AG04450 (cell line): Measurements from ENCODE around the gene NAA15. TPM values are rescaled to one million over a fixed set of nuclear protein-coding genes. Genes with fewer than 3 reads are reported as not detected.

Source experiments
- CTCF ChIA-PET: fragments of 300-600, 350-600 bp; formaldehyde crosslinking; extraction: SDS; loops from one replicate; lab custom pipeline; 2022; ENCODE audit warnings: antibody characterized with exemption, inconsistent platforms; lab: Charles Lee
- POLR2A ChIA-PET: fragments of 350-600 bp; formaldehyde crosslinking; extraction: SDS; loops from one replicate; lab custom pipeline; 2021; ENCODE audit warnings: antibody characterized with exemption, inconsistent platforms; lab: Yijun Ruan, JAX
- DNase-seq: peaks from one replicate; pipeline ENCODE4 v3.0.0-alpha.2; 2011; ENCODE audit warnings: low read depth, low spot score
- H3K27ac ChIP-seq: one replicate; pipeline ENCODE4 v1.5.1; 2012; ENCODE audit warnings: low read depth, low read length, control low read depth
- H3K27me3 ChIP-seq: one replicate; pipeline ENCODE4 v1.6.0; 2012; ENCODE audit warnings: low read length; ENCODE audit not compliant: control insufficient read depth, insufficient read depth
- H3K4me3 ChIP-seq: 2 replicates; pipeline ENCODE4 v1.5.1; 2011; ENCODE audit warnings: mild to moderate bottlenecking, low read depth, low read length, control low read depth
- H3K9me3 ChIP-seq: 2 replicates; pipeline ENCODE4 v1.5.1; 2012; ENCODE audit warnings: low read length; ENCODE audit not compliant: control insufficient read depth, insufficient read depth
- polyA plus RNA-seq: library from polyadenylated mRNA; depleted of rRNA; stranded (reverse); fragments of >200 nt; gene quantifications from 2 replicates; pipeline ENCODE4 v1.2.3, GENCODE V29; 2011
- TF ChIP-seq, protein P1 (sequence below): IDR thresholded peaks from 2 replicates; pipeline ENCODE4 v1.5.1; 2011; ENCODE audit warnings: low read depth, low read length, control low read depth, inconsistent platforms

NAA15 gene
- polyA plus RNA-seq, 1 experiment = 30.2 TPM

DNA sequence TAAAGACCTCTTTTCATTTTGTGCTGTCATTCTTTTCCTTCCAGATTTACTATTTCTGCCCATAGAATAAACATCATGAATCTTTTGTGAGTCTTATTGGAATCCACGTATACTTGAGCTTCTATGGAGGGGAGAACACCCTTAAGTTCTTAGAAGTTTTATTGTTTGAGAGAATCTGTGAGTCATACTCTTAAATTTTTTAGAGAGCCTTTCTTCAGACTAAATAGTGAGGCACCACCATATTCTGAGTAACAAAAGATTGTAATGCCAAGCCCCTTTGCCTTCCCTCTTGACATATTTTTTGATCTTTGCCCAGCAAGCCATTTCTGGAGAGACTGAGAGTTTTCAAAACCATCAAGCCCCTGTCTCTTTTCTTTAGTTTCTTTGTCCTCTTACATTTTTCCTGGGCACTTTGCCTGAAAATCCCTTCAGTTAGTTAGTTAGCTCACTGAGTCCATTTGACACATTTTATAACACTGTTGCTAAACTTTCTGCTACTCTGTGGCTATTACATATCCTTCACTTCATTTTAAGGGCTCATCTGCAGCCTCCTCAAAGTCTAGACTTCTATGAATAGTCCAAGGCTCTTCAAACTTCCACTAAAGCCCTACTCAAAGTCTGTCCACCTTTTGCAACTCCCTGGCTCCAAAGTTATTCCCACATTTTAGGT lies 66.3 kb downstream of the NAA15 start:
- CTCF ChIA-PET = interaction anchor here (0.8 to 2.3 kb wide), 2 partner anchors 44 to 337 kb away, joined by 3 to 6 read pairs; no protein-coding TSS in a partner anchor

DNA sequence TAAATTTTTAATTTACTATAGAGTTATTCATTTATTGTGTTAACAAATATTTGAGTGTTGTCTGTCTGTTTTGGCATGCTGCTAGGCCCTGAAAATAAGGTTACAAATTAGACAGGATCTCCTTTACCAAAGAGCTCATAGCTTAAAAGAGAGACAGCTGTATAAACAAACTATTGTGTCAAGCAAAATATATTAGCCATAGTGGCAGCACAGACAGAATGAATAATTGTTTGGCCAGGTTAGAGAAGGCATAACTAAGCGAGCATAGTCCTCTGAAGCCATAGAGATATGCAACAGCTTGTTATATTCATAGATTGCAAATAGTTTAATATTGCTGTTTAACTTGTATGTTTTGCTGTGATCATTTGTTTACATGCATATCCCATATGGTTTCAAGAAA lies 67.7 kb downstream of the NAA15 start:
- Histone ChIP-seq H3K27me3 (no peaks in the 10 kb centered on the region), H3K9me3 (no peaks in the 10 kb centered on the region), H3K27ac (no peak overlapping the region), H3K4me3 (no peak overlapping the region)
- TF ChIP-seq, protein P1, sequence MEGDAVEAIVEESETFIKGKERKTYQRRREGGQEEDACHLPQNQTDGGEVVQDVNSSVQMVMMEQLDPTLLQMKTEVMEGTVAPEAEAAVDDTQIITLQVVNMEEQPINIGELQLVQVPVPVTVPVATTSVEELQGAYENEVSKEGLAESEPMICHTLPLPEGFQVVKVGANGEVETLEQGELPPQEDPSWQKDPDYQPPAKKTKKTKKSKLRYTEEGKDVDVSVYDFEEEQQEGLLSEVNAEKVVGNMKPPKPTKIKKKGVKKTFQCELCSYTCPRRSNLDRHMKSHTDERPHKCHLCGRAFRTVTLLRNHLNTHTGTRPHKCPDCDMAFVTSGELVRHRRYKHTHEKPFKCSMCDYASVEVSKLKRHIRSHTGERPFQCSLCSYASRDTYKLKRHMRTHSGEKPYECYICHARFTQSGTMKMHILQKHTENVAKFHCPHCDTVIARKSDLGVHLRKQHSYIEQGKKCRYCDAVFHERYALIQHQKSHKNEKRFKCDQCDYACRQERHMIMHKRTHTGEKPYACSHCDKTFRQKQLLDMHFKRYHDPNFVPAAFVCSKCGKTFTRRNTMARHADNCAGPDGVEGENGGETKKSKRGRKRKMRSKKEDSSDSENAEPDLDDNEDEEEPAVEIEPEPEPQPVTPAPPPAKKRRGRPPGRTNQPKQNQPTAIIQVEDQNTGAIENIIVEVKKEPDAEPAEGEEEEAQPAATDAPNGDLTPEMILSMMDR = no peak
- ChIA-PET POLR2A (no interaction called here), CTCF (interaction anchor here (0.6 kb wide), 1 partner anchor 65 kb away, joined by 3 read pairs; no protein-coding TSS in a partner anchor)
- no peak for DNase-seq

More for the DNA sequence above, 66.3 kb downstream of the NAA15 start:
- H3K27me3 ChIP-seq = no peaks in the 10 kb centered on the region
- H3K27ac ChIP-seq = peak overlapping the region; percentile 69
- POLR2A ChIA-PET = no interaction called here
- H3K4me3 ChIP-seq = no peak overlapping the region
- H3K9me3 ChIP-seq = no peaks in the 10 kb centered on the region
- peak; percentile 20 for DNase-seq
- TF ChIP-seq, protein P1 = no peak

DNA sequence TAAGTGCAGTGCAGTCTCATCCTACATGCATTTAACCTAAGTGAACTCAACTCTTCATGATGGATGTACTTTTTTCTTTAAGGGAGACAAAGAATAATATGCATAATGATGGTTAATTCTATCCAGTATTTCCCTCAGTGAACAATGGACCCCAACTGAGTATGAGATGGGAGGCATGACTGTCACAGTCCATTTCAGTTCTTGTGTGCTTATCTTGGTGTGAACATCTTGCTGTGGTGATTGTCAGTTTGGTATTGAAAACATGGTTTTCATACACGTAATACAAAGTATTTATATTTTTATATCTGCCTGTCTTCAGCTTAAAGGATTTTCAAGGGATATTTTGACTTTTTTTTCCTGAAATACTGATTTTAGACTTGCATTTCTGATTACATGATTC lies 72.9 kb downstream of the NAA15 start:
- DNase-seq = no peak
- ChIA-PET CTCF (interaction anchor here (1.5 kb wide), 1 partner anchor 42 kb away, joined by 3 read pairs; no protein-coding TSS in a partner anchor), POLR2A (no interaction called here)
- Histone ChIP-seq H3K9me3 (no peaks in the 10 kb centered on the region), H3K4me3 (no peak overlapping the region), H3K27ac (no peak overlapping the region), H3K27me3 (no peaks in the 10 kb centered on the region)
- TF ChIP-seq, protein P1 = no peak

DNA sequence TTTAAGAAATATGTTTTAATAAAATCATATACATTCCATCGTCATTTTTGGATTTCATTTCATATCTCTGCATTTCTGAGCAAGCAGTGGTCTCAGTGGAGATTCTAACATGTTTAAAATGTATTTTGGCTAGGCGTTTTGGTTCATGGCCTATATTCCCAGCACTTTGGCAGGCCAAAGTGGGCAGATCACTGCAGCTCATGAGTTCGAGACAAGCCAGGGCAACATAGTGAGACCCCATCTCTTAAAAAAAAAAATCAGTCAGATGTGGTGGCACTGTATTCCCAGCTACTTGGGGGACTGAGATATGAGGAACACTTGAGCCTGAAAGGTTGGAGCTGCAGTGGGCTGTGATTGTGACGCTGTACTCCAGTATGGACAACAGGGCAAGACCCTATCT lies 85.1 kb downstream of the NAA15 start:
- CTCF ChIA-PET = interaction anchor here (1.7 to 2.0 kb wide), 2 partner anchors 30 to 356 kb away, joined by 4 to 6 read pairs; no protein-coding TSS in a partner anchor
- POLR2A ChIA-PET = no interaction called here
- Histone ChIP-seq H3K4me3 (no peak overlapping the region), H3K9me3 (no peaks in the 10 kb centered on the region), H3K27me3 (no peaks in the 10 kb centered on the region), H3K27ac (no peak overlapping the region)
- DNase-seq = no peak
- TF ChIP-seq, protein P1 = no peak

GRCh38 chr4:139389102-139389501 lies 87.8 kb downstream of the NAA15 start:
- no peak overlapping the region for H3K27ac ChIP-seq
- CTCF ChIA-PET = no interaction called here
- no peaks in the 10 kb centered on the region for H3K9me3 ChIP-seq
- H3K4me3 ChIP-seq = no peak overlapping the region
- H3K27me3 ChIP-seq = no peaks in the 10 kb centered on the region
- no peak for DNase-seq
- TF ChIP-seq, protein P1 = no peak
- POLR2A ChIA-PET = interaction anchor here (0.6 kb wide), 1 partner anchor 170 kb away, joined by 3 read pairs; no protein-coding TSS in a partner anchor
